Right ventricle myocardium inferior (tissue), 1 donor: ENCODE results near the gene ATAD2B. TPM values are rescaled to one million over a fixed set of nuclear protein-coding genes. Genes with fewer than 3 reads are reported as not detected.

Experiments
- ATAC-seq: fragments of 200-7000 bp; cut with Tn5 transposase; one replicate; pipeline ENCODE4 v1.9.1; 2020; ENCODE audit warnings: mild to moderate bottlenecking, moderate library complexity
- DNase-seq: peaks from one replicate; pipeline ENCODE4 v3.0.0; 2021; ENCODE audit errors: missing footprints
- intact Hi-C: fragments of 100-400 bp; cut with DNase I; formaldehyde crosslinking; loops from one replicate; pipeline ENCODE4 v1.11.0; 2022
- total RNA-seq: library from RNA; stranded (reverse); fragmentation: NEBNext Ultra II Directional; extraction: Animal tissue kit (Norgen Biotek cat#: 25700); gene quantifications from one replicate; pipeline ENCODE4 v1.2.1, GENCODE V29; 2021
- donor health status: DM: no; HTN: yes; CAD: no; lungs with severe emphysema.

ATAD2B gene
- total RNA-seq, 1 donor from 2014 or later, result 6.9 TPM

DNA sequence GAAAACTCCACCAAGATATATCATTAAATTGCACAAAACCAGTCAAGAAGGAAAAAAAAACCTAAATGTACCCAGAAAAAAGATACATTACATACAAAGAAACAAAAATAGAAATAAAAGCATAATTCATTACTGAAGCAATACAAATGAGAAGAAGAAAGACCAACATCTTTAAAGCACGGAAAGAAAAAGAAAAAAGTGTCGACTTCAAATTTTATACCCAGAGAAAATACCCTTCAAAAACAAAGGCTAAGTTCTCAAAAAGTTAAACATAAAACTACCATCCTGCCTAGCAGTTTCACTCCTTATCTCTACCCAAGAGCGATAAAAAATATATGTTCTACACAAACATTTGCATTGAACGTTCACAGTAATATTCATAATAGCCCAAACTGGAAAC, 82.0 kb downstream of the ATAD2B start:
- DNase-seq, result no peak
- no peak for ATAC-seq
- intact Hi-C loops, result no loop called here

GRCh38 chr2:23843051-23843976, 83.6 kb downstream of the ATAD2B start:
- DNase-seq, result no peak
- no peak for ATAC-seq
- intact Hi-C loops, result no loop called here

GRCh38 chr2:23839919-23840578, 86.9 kb downstream of the ATAD2B start:
- intact Hi-C loops, result no loop called here
- ATAC-seq (no peak), DNase-seq (no peak)

GRCh38 chr2:23838996-23839395, 87.9 kb downstream of the ATAD2B start:
- intact Hi-C loops, result no loop called here
- ATAC-seq (no peak), DNase-seq (no peak)

DNA sequence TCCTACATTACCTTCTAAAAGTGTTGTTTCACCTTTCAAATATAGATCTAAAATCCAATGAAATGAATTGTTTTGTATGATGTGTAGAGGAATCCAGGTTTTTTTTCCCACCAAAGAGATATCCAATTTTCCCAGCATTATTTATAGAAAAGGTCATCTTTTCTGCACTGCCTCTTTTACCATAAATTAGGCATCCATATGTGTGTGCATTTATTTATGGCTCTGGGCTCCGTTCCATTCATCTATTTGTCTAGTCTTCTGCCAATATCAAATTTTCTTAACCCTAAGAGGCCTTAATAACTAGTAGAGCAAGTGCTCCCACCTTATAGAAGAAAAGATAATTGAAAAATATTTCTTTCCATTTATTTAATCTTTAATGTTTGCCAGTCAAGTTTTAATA, 88.3 kb downstream of the ATAD2B start:
- no peak for ATAC-seq
- no peak for DNase-seq
- intact Hi-C loops, result no loop called here

GRCh38 chr2:23837871-23838270, 89.1 kb downstream of the ATAD2B start:
- intact Hi-C loops, result no loop called here
- ATAC-seq (no peak), DNase-seq (no peak)

- ATAC-seq (no peak), DNase-seq (no peak)
- intact Hi-C loops, result no loop called here
These were observed 89.9 kb downstream of the ATAD2B start for GRCh38 chr2:23836971-23837565.

- ATAC-seq (no peak), DNase-seq (no peak)
- intact Hi-C loops, result no loop called here
These were observed 90.4 kb downstream of the ATAD2B start for GRCh38 chr2:23836505-23836904.

- ATAC-seq, result no peak
- no peak for DNase-seq
- intact Hi-C loops, result no loop called here
These were observed 90.9 kb downstream of the ATAD2B start for GRCh38 chr2:23835988-23836387.

- intact Hi-C loops, result no loop called here
- ATAC-seq (no peak), DNase-seq (no peak)
These were observed 91.5 kb downstream of the ATAD2B start for GRCh38 chr2:23835423-23835822.

GRCh38 chr2:23828986-23829385, 97.9 kb downstream of the ATAD2B start:
- intact Hi-C loops, result no loop called here
- no peak for ATAC-seq

DNA sequence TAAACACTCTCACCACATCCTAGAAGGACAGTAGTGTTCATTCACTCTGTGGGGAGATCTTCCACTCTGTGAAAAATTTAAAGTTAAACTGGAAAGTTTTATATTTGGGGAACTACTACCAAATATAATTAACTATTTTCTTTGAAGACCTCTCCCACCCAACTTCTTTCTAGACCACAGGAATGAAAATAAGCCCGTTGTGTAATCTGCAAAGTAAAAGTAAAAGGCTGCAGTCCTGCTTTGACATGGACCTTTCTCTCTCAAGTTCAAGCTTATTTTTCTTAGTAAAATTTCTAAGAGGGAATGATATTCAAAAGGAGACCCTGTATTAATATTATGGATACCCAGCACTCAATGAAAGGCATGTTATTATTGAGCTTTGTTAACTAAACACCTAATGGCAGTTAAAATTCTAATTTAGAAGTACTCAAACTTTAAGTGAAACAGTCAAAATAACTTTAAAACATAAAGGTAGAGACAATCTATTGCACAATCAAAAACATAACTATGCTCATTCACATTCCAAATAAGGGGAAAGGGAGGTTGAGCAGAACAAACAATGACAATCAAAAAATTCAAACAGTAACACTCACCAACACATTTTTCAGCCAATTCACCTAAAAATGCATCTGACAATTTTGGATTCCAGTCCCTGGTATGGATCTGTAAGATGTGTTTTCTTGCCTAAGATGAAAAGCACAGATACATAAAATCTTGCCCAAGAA, 98.5 kb downstream of the ATAD2B start:
- DNase-seq (no peak), ATAC-seq (no peak)
- intact Hi-C loops, result no loop called here

More at GRCh38 chr2:23828986-23829385, 97.9 kb downstream of the ATAD2B start:
- no peak for DNase-seq

GRCh38 chr2:23827287-23827686, 99.6 kb downstream of the ATAD2B start:
- intact Hi-C loops, result no loop called here
- DNase-seq (no peak), ATAC-seq (no peak)

GRCh38 chr2:23826771-23827170, 100.2 kb downstream of the ATAD2B start:
- ATAC-seq, result no peak
- intact Hi-C loops, result no loop called here

GRCh38 chr2:23826040-23826439, 100.9 kb downstream of the ATAD2B start:
- DNase-seq, result no peak
- ATAC-seq, result no peak
- intact Hi-C loops, result no loop called here

More at GRCh38 chr2:23826771-23827170, 100.2 kb downstream of the ATAD2B start:
- no peak for DNase-seq

- DNase-seq (no peak), ATAC-seq (no peak)
- intact Hi-C loops, result loop anchor here (5.0 kb wide), 1 partner anchor 258 kb away; the partner anchor contains the start of gene TP53I3
These were observed 102.1 kb downstream of the ATAD2B start for GRCh38 chr2:23824777-23825212.

DNA sequence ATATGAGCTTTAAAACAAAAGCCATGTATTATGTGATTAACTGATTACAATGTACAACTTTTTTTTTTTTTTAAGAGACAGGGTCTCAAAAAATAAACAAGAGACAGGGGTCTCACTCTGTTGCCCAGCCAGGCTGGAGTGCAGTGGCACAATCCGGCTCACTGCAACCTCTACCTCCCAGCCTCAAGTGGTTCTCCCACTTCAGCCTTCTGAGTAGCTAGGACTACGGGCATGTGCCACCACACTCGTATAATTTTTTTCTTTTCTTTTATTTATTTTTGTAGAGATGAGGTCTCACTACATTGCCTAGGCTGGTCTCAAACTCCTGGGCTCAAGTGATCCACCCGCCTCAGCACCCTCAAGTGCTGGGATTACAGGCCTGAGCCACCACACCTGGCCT, 103.1 kb downstream of the ATAD2B start:
- intact Hi-C loops, result loop anchor here (5.0 kb wide), 1 partner anchor 258 kb away; the partner anchor contains the start of gene TP53I3
- DNase-seq (no peak), ATAC-seq (no peak)

DNA sequence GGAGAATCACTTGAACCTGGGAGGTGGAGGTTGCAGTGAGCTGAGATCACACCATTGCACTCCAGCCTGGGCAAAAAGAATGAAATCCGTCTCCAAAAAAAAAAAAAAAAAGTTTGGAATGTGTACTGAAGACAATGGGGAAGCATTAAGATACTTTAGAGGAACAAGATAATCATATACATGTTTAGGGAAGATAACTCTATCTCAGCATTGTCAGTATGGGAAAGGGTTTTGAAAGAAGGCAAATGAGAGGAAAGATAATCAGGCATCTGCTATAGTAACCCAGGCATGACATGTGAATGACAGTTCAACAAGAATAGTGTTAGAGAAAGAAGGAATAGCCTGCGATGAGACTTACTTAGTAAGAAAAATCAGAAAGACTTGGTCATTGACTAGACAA, 112.0 kb downstream of the ATAD2B start:
- ATAC-seq (no peak), DNase-seq (no peak)
- intact Hi-C loops, result no loop called here

DNA sequence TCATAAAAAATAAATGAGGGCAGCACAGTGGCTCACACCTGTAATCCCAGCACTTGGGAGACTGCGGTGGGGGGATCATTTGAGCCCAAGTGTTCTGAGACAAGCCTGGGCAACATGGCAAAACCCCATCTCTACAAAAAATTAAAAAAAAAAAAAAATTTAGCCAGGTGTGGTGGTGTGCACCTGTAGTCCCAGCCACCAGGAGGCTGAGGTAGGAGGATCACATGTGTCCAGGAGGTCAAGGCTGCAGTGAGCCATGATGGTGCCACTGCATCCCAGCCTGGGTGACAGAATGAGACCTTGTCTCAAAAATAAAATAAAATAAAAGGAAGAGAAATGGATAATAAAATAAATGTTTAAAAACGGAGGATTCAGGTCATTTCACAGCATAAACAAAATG, 113.5 kb downstream of the ATAD2B start:
- ATAC-seq, result no peak
- no peak for DNase-seq
- intact Hi-C loops, result no loop called here
